GM21360 (cell line): ENCODE measurements around the gene SIRPG.
"Not testable (repeated sequence)": the region's sequence is repeated elsewhere in the genome, so short reads cannot be mapped to it uniquely, and the experiment has no call there.

Experiments
- ATAC-seq: cut with Tn5 transposase; IDR thresholded peaks from one replicate; pipeline ENCODE4 v1.9.1; 2021; ENCODE audit warnings: mild to moderate bottlenecking, moderate library complexity; ENCODE audit not compliant: unreplicated experiment

The SIRPG gene

DNA sequence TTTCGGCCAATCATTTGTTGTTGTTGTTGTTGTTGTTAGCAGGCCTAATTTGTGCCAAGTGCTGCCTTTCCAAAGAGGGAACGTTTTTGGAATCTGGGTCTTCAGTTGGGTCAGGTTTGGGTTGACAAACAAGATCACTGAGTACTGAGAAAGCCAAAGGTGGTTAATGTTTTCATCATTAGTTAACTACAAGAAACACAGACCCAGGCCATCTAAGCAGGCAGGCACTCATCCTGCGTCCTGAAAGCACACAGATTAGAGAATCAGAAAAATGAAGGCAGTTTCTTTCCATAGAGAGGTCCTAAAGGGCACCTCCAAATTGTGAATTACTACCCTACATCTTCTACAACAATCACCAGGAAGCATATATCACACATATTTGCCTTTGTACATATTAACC, 15.1 kb upstream of the SIRPG start:
- ATAC-seq: no peak

DNA sequence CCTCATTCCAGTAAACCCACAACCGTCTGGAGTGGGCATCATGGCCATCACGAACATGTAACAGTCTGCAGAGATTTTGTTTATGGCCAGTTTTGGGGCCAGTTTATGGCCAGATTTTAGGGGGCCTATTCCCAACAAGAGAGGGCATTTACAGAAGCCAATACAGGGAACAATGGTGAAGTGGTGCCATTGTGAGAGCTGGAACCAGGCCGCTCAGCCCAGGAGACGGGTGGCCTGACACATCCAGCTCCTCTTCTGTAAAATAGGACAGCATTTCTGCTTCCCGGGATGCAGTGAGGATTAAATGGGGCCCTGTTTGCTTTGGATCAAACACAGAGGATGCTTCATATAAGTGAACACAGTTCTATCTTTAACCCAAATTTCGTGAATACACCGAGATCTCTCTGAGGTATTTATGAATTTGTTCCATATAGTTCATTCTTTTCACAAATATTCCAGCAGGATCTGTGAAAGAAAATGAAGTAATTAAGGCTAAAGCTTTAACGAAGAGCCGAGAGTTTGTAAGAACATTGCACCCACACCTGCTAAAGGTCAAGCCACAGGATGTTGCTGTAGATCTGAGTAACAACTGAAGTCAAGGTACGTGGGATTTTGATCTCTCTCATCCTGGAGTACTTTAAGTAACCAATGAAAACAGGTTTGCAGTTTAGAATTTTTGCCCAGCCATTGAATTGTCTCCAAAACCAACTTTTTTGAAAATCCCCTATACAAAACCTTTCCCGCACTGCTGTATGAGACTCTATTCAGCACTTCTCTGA, 14.5 kb upstream of the SIRPG start:
- ATAC-seq: no peak

- no peak for ATAC-seq
Measured at GRCh38 chr20:1669304-1669703, 11.7 kb upstream of the SIRPG start.

DNA sequence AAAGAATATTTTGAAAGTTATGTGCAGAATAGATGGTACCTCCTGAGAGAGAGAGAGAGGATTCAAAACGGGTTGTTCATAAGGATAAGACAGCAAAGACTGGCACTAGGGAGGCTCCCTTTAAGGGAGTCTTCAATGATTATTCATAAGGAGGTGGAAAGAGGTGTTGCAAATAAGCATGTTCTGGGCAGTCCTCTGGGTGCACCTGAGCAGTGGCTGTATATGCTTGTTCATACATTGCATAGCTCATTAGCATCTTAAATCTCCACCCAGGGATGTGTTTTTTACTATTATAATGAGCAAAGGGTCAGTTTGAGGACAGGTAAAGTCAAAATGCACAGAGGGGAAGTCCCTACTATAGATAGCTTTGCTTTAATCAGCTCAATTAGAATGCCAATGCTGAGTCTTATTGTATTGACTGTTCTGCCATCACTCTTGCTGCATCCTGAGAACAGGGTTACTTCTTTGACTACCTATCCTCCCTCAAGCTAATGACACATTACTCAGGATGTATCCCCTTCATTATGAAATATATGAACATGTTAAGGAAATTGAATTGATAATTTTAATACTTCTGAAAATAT, 10.0 kb upstream of the SIRPG start:
- no peak for ATAC-seq

GRCh38 chr20:1666802-1667201, 9.2 kb upstream of the SIRPG start:
- ATAC-seq: no peak

DNA sequence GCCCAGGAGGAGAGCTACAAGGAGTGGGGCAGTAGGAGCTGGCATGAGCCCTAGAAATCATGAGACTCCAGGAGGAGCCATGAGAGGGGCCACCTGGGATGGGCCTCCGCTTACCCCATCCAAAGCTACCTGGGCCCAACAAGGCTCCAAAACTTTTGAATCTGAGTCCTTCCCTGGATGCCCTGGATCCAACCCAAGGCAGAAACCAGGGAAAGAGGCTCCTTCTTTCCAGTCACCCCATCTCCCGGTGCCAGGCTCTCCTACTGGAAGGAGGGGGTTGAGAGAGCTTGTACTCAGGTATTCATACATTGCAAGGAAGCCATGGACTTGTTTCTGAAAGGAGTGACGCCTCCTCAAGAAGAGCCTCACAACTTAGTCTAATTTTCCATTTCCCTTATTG, 7.8 kb upstream of the SIRPG start:
- no peak for ATAC-seq

DNA sequence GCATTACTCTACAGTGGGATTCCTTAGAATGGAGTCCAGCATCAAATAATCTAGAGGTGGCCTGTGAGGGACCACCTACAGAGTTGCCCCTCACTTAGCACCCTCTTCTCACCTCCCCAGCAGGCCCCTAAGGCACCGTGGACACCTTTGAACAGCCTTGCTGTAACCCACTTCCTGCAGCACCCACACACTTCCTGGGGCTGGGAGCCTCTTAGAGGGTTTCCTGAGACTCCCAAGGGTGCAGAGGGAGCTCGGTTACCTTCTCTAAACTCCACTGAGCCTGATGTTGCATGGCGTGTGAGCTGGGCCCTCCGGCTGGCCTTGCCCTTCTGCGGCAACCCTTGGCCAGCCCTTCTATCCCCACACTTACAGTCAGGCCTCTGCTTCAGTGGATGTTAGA, 7.3 kb upstream of the SIRPG start:
- ATAC-seq: no peak

- no peak for ATAC-seq
Measured at GRCh38 chr20:1663917-1664316, 6.3 kb upstream of the SIRPG start.

DNA sequence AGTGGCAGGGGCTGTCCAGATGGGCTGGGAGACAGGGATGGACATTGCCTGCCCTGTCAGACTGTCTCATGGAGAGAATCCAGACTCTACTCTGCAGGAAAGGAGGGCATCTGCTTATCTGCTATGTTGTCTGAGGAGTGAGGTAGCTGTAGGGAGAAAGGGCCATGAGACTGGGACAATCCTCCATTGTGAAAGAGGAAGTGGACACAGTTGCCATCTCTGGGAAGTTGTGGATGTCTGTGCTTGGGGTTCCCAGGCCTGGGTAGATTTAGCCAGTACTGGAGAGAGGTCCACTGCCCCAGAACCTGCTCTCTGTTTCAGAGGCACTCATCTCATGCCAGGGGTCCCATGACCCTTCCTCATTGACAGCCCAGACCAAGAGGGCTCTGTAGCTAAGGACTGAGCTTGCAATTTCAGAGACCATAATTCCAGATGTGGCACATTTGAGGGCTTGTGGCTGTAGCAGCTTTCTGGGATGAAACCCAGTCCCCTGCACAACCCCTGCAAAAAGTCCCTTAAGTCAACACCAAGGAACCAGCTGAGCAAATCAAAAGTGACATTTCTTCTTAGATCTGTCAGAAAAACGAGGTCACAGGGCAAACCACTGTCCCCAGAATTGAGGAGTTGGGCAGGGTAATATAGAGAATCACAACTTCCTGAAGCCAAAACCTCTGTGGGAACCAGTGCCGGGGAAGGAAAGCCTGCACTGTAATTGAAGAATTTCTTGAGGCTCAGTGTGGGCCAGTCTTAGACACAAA, 4.1 kb upstream of the SIRPG start:
- ATAC-seq: no peak

- no peak for ATAC-seq
Measured at GRCh38 chr20:1660246-1660645, 2.7 kb upstream of the SIRPG start.

DNA sequence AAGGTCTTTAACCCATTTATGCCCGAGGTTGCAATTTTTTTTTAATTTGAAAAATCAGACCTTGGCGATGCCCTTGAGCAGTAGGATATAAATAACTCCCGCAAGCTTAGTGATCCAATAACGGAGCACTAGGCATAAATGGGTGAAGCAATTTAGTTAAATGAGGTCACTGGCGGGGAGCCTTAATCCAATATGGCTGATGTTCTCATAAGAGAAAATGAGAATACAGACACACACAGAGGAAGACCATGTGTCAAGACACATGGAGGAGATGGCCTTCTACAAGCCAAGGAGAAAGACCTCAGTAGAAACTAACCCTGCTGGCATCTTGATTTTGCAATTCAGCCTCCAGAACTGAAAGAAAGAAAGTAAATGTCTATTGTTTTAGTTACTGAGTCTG, 735 bp downstream of the SIRPG start:
- ATAC-seq: no peak

DNA sequence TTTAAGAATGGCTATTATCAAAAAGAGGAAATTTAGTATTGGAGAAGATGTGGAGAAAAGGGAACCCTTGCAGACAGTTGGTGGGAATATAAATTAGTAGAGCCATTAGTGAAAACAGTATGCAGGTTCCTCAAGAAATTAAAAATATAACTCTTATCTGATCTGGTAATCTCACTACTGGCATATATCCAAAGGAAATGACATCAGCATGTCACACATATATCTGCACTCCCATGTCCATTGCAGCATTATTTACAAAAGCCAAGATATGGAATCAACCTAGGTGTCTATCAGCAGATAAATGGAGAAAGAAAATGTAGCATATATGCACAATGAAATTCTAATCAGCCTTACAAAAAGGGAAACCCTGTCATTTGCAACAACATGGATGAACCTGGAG, 2.6 kb downstream of the SIRPG start:
- no peak for ATAC-seq

DNA sequence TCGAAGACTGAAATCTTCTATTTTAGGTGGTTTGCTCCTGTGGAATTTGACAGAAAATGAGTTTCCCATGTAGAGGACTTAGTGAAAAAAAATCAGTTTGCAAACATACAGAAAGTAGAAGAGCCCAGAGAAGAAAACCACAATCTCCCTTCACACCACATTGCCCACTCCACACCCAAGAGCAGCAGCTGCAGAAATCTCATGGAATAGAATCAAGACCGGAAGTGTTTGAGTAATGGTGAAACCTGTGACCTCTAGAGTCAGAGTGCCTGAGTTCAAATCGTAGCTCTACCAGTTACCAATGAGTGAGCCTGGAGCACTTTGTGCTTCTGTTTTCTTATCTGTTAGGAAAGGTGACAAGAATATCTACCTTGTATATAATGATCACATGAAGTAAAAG, 4.6 kb downstream of the SIRPG start:
- no peak for ATAC-seq

DNA sequence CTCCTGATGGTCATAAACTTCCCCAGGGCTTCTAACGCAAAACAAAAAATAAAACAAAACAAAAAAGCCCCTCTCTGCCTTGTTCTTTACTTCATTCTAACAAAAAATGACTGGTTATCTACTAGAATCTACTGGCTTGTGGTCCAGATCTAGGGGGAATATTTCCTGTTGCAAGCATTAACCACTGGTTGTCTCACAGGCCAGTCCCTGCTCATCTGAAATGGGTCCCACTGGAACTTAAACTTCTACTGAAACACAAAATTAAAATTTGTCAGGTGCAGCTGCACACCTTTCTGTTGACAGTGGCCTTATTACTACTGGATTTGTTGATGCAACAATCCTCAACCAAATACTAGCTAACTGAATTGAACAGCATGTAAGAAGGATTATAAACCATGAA, 5.5 kb downstream of the SIRPG start:
- no peak for ATAC-seq

DNA sequence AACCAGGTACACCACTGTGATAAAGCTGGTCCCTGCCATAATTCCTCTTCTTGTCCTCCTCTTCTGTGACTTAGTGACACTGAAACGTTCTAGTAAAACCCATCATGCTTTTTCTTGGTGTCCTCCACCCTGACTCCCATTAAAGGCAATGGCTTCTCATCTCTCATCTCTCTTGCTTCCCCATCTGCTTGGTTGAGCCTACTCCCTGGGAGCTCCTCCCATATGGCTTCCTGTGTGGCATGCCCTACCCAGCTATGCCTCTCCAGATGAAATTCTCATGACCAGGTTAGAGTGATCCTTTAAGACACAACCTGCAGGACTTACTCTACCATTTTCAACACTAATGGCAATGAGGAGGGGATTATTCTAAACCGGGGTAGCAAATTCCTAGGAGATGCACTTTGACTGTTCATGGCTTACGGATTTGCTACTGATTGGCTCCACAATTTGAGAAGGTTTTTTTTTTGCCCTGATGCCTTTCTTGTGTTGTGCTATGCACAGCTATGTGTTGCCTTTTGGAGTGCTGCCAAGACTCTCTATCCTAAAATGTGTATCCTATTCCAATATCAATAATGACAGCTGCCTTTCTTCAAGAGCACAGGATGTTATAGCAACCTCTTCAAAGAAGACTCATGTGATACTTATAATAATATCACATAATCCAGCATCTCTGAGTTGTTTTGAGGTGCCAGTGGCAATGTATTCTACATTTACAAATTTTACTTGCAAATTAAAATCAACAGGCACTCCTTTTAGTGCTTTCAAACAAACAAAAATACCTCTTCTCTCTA, 6.1 kb downstream of the SIRPG start:
- no peak for ATAC-seq

- ATAC-seq: no peak
Measured at GRCh38 chr20:1648101-1648500, 9.5 kb downstream of the SIRPG start.

- no peak for ATAC-seq
Measured at GRCh38 chr20:1646975-1647431, 10.6 kb downstream of the SIRPG start.

- ATAC-seq: no peak
Measured at GRCh38 chr20:1644101-1644962, 13.2 kb downstream of the SIRPG start.

DNA sequence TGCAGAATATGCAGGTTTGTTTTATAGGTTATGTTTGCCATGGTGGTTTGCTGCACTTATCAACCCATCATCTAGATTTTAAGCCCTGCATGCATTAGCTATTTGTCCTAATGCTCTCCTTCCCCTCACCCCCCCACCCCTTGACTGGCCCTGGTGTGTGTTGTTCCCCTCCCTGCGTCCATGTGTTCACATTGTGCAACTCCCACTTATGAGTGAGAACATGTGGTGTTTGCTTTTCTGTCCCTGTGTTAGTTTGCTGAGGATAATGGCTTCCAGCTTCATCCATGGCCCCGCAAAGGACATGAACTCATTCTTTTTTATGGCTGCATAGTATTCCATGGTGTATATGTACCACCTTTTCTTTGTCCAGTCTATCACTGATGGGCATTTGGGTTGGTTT, 18.9 kb downstream of the SIRPG start:
- ATAC-seq: not testable (repeated sequence)

GRCh38 chr20:1637755-1638154, 19.8 kb downstream of the SIRPG start:
- ATAC-seq: no peak
